ENCODE measurements around the gene EXT2. TPM values are rescaled to one million over a fixed set of nuclear protein-coding genes. Genes with fewer than 3 reads are reported as not detected.

Gene EXT2
- total and polyA plus RNA-seq, 2 of the 13 experiments (the other 11 are each of a cell fraction or from before 2014, with no cell fraction given): 61.5 to 68.7 TPM

DNA sequence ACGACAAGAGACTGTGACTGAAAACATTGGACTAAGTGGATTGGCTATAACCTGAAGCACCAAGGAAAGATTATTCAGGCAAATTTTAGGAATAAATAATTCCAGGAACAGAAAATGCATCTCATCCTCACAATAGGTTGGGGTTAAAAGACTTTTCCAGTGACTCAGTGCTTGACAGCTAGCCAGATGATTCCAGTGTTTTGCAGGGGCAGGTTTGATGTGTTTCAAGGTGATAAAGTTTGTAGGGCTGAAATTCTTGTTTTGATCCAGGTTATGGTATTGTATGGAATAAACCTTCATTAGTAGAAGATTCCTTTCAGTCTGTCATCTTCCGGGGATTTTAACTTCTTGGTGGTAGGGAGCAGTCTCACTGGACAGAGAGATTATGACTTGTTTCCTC lies 2.3 kb downstream of the EXT2 start:
- Histone ChIP-seq H3K9ac (ENCODE audit: insufficient read depth, low read depth, low read length) (no peak overlapping the region), H3K4me1 (ENCODE audit: insufficient read depth, low read length) (peaks cover 19% of the 10 kb centered on the region), H3K79me2 (ENCODE audit: insufficient read depth, low read length) (no peaks in the 10 kb centered on the region), H3K27me3 (ENCODE audit: control insufficient read depth in 1 of 2, insufficient read depth in 2 of 2, low read length in 2 of 2) (no peaks in the 10 kb centered on the region), H2AFZ (ENCODE audit: low read length) (no peak overlapping the region), H3K4me3 (replicated peaks in 1 of 3; ENCODE audit: insufficient read depth in 1 of 3, low read depth in 2 of 3, low read length in 3 of 3) (no peak overlapping the region), H3K36me3 (replicated peaks in 1 of 2; ENCODE audit: control insufficient read depth in 1 of 2, insufficient read depth in 2 of 2, low read length in 2 of 2) (no peaks in the 10 kb centered on the region; a peak in 1 of 5 replicates), H3K4me2 (ENCODE audit: low read depth, low read length) (no peak overlapping the region), H3K27ac (ENCODE audit: extremely low read length, insufficient read depth, low read length) (no peak overlapping the region), H4K20me1 (ENCODE audit: insufficient read depth, low read length) (no peaks in the 10 kb centered on the region), H3K9me3 (ENCODE audit: low read length) (no peaks in the 10 kb centered on the region)
- BruUV-seq (replicated peaks): no TSS peak
- POLR2A ChIA-PET: no interaction called here
- in situ Hi-C loops (cut with HindIII; ENCODE audit: extremely low pct_ligation_motif_present, low pct_unique_long_range_greater_than_20kb): loop anchor here (10.0 kb wide), 1 partner anchor 437 kb away; no protein-coding TSS in a partner anchor
- no peak for ATAC-seq
- intact Hi-C loops (cut with micrococcal nuclease; ENCODE audit: unreplicated experiment): no loop called here
- 95% methylated on average over 2 of the region's 2 CpGs for WGBS (ENCODE audit: low lambda C conversion rate)
- CTCF ChIA-PET (ENCODE audit: low intra/inter-chr PET ratio, low total read pairs): no interaction called here
- no peak for DNase-seq (ENCODE audit: low spot score)
- FAIRE-seq: no peak
- TF ChIP-seq, protein P1, sequence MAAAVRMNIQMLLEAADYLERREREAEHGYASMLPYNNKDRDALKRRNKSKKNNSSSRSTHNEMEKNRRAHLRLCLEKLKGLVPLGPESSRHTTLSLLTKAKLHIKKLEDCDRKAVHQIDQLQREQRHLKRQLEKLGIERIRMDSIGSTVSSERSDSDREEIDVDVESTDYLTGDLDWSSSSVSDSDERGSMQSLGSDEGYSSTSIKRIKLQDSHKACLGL (CRISPR knock-in tag; IDR thresholded peaks at IDR 0.05): no peak
- TF ChIP-seq, protein P2, sequence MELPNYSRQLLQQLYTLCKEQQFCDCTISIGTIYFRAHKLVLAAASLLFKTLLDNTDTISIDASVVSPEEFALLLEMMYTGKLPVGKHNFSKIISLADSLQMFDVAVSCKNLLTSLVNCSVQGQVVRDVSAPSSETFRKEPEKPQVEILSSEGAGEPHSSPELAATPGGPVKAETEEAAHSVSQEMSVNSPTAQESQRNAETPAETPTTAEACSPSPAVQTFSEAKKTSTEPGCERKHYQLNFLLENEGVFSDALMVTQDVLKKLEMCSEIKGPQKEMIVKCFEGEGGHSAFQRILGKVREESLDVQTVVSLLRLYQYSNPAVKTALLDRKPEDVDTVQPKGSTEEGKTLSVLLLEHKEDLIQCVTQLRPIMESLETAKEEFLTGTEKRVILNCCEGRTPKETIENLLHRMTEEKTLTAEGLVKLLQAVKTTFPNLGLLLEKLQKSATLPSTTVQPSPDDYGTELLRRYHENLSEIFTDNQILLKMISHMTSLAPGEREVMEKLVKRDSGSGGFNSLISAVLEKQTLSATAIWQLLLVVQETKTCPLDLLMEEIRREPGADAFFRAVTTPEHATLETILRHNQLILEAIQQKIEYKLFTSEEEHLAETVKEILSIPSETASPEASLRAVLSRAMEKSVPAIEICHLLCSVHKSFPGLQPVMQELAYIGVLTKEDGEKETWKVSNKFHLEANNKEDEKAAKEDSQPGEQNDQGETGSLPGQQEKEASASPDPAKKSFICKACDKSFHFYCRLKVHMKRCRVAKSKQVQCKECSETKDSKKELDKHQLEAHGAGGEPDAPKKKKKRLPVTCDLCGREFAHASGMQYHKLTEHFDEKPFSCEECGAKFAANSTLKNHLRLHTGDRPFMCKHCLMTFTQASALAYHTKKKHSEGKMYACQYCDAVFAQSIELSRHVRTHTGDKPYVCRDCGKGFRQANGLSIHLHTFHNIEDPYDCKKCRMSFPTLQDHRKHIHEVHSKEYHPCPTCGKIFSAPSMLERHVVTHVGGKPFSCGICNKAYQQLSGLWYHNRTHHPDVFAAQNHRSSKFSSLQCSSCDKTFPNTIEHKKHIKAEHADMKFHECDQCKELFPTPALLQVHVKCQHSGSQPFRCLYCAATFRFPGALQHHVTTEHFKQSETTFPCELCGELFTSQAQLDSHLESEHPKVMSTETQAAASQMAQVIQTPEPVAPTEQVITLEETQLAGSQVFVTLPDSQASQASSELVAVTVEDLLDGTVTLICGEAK (IDR thresholded peaks at IDR 0.05): no peak
- TF ChIP-seq, protein P2 (CRISPR knock-in tag; IDR thresholded peaks at IDR 0.05): no peak
- TF ChIP-seq ZNF232 (CRISPR knock-in tag; IDR thresholded peaks at IDR 0.05; ENCODE audit: borderline replicate concordance): no peak
- TF ChIP-seq ZNF180 (CRISPR knock-in tag; IDR thresholded peaks at IDR 0.05; ENCODE audit: borderline replicate concordance, low read depth): no peak
- TF ChIP-seq DNMT1 (CRISPR knock-in tag; IDR thresholded peaks at IDR 0.05): no peak
- TF ChIP-seq ZNF282 (IDR thresholded peaks at IDR 0.05; ENCODE audit: partially characterized antibody): no peak
- no peak for TF ChIP-seq ZNF773 (CRISPR knock-in tag; IDR thresholded peaks at IDR 0.05; ENCODE audit: borderline replicate concordance)
- TF ChIP-seq AKAP8 (CRISPR knock-in tag; IDR thresholded peaks at IDR 0.05): no peak
- TF ChIP-seq RORA (CRISPR knock-in tag; IDR thresholded peaks at IDR 0.05): no peak
- no peak for TF ChIP-seq MXI1 (IDR thresholded peaks at IDR 0.05; ENCODE audit: borderline replicate concordance, low read depth, low read length)
- TF ChIP-seq MTA1 (CRISPR knock-in tag; IDR thresholded peaks at IDR 0.05; ENCODE audit: borderline replicate concordance): no peak
- no peak for TF ChIP-seq POGZ (CRISPR knock-in tag; IDR thresholded peaks at IDR 0.05)
- no peak for TF ChIP-seq SMYD3 (CRISPR knock-in tag; IDR thresholded peaks at IDR 0.05)
- no peak for TF ChIP-seq SYNCRIP (IDR thresholded peaks at IDR 0.05; ENCODE audit: insufficient read depth, low read depth, low read length)
- TF ChIP-seq GATAD2A (CRISPR knock-in tag; IDR thresholded peaks at IDR 0.05): no peak
- no peak for TF ChIP-seq TRIM24 (CRISPR knock-in tag; IDR thresholded peaks at IDR 0.05)
